ENCODE results near the gene TXNRD2.

Gene TXNRD2

DNA sequence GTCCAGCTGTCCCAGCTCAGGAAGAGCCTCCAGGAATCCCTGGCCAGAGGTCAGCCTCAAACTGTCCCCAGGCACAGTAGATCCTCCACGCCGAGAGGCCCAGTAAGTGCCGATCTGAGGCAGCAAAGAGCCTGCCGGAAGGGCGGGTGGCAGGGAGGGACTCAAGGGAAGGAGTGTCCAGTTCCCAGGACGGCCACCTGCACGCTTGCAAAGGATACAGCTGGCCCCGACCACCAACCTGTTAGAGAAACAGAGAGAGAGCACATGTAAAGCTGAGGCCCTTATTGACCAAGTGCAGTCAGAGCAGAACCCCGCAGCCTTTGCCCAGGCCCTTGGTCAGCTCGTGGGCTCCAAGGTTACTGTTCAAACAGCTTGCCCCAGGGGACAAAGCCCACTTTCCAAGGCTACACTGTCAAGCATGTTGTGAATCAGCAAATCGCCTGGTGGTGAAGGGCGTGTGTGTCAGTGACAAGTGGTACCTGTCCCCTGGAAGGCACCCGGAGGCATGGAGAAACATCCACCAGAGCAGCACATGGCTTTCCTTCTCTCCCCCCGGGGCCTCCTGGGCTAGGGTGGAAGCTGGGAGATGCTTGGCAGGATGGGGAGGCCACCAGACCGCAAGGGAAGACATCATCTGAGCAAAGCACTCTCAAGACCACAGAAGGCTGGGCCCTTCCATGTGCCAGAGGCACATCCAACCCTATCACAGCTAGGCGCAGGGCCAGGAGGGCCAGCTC lies 42.6 kb downstream of the TXNRD2 start:
- peak overlapping the region in 1 of 2 donors; percentile 25 for H3K27ac Mint-ChIP-seq
- no peaks in the 10 kb centered on the region for H3K4me1 Mint-ChIP-seq (ENCODE audit: low read depth in 2 of 2)
- DNase-seq (no peak), ATAC-seq (replicated peaks) (no peak)
- no peaks in the 10 kb centered on the region for H3K9me3 Mint-ChIP-seq
- H3K27me3 Mint-ChIP-seq, result no peaks in the 10 kb centered on the region
- H3K4me3 Mint-ChIP-seq, result no peak overlapping the region
- H3K36me3 Mint-ChIP-seq (ENCODE audit: insufficient read depth), result no peaks in the 10 kb centered on the region

DNA sequence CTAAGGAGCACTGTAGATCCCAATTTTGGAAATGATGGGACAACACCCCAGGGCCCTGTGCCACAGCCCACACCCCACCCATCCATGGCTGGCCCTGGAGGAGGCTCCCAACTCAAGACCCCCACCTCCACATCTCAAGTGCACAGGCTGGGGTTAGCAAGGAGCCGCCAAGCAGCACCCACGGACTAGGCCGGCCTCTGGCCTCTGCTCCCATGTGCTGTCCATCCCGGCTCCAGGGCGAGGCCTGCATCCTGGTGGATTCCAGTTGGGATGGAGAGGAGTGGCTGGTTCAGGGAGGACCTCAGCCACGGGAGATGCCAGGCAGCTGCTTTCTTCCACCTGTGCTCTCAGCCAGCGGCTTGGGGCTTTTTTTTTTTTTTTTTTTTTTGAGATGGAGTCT lies 43.5 kb downstream of the TXNRD2 start:
- H3K4me3 Mint-ChIP-seq, result no peak overlapping the region
- H3K27me3 Mint-ChIP-seq, result no peaks in the 10 kb centered on the region
- DNase-seq (no peak), ATAC-seq (replicated peaks) (no peak)
- H3K36me3 Mint-ChIP-seq (ENCODE audit: insufficient read depth), result peaks cover 3% of the 10 kb centered on the region
- H3K9me3 Mint-ChIP-seq, result no peaks in the 10 kb centered on the region
- H3K4me1 Mint-ChIP-seq (ENCODE audit: low read depth in 2 of 2), result no peaks in the 10 kb centered on the region
- H3K27ac Mint-ChIP-seq, result no peak overlapping the region

DNA sequence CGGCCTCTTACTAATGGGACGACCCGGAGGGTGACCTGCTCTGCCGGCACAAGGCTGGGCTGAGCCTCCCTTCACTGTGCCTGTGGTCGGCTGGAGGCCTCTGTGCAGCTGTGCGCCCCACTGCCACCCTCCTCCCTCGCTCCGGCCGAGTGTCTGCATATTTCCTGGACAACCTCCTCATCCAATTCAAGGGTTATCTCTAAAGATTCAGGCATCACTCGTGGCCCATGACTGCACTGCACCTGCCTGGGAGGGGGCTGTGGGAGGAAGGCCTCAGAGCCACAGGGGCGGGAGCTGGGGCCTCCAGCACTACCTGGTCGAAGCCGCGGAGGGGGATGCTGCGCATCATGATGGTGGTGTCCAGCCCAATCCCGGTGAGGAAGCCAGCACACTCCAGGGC lies 43.9 kb downstream of the TXNRD2 start:
- ATAC-seq (replicated peaks), result no peak
- Mint-ChIP-seq H3K9me3 (no peaks in the 10 kb centered on the region), H3K4me3 (no peak overlapping the region), H3K4me1 (ENCODE audit: low read depth in 2 of 2) (no peaks in the 10 kb centered on the region), H3K27ac (no peak overlapping the region), H3K36me3 (ENCODE audit: insufficient read depth) (peaks cover 3% of the 10 kb centered on the region), H3K27me3 (no peaks in the 10 kb centered on the region)
- DNase-seq, result no peak

DNA sequence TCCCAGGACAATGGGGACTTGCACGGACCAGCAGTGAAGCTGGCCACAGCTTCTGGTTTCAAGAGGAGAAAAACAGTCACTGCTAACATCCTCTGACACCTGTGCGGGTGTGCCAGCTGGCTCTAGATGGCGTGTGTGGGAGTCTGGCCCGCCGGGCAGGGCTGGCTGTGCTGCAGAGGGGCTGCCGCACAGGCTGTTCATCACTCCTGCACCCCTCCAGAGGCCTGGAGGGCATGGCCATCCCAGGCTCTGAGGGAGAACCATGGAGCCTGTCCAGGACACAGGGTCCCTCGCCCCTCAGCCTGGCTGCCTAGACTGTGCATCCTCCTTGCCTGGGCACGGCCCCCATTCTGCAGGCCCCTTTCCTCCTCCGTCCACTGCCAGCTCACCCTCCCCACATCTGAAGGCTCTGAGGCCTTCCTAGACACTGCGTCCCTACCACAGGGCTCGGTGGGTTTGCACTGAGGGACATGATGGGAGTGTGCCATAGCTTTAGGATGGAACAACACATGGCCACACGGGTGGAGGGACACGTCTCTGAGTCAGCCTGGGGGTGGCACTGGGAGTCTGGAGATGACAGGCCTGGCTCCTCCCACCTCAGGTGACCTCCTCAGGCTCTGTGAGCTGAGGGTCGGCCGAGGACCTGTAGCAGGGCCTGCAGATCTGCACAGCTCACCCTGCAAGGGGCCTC lies 44.8 kb downstream of the TXNRD2 start:
- Mint-ChIP-seq H3K27ac (peak overlapping the region in 1 of 2 donors; percentile 29), H3K4me1 (ENCODE audit: low read depth in 2 of 2) (peaks cover 8% of the 10 kb centered on the region in 2 donors), H3K4me3 (no peak overlapping the region), H3K9me3 (no peaks in the 10 kb centered on the region), H3K36me3 (ENCODE audit: insufficient read depth) (peaks cover 3% of the 10 kb centered on the region), H3K27me3 (no peaks in the 10 kb centered on the region)
- DNase-seq (no peak), ATAC-seq (replicated peaks) (no peak)

DNA sequence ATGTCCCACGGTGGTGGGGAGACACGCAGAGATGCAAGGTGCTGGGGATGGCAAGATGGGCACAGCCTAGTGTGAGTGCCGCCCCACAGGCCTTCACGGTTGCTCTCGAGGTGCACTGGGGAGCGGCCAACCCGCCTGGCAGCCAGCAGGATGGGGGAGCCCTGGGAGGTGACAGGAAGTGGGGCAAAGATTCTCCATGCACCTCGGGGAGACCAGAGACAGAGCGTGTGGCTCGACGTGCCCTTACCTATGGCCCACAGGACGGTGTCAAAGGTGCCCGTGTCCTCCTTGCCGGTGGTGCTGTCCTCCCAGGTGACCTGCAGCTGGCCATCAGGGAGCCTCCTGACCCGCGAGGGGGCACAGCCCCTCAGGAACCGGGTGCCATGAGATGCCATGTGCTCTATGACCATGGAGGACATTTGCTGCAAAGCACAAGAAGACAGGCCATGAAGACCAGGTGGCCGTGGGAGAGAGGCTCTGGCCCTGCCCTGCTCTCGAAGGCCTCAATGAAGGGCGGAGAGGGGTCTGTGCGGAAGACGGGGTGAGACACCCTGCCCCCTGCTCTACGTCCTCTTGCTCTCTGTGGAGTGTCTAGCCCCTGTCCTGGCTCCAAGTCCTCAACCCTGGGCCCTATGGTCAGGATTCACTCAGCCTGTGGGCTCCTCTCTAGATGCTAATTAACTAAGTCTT lies 46.3 kb downstream of the TXNRD2 start:
- no peaks in the 10 kb centered on the region for H3K9me3 Mint-ChIP-seq
- ATAC-seq (replicated peaks), result no peak
- DNase-seq, result no peak
- peaks cover 3% of the 10 kb centered on the region for H3K36me3 Mint-ChIP-seq (ENCODE audit: insufficient read depth)
- H3K4me3 Mint-ChIP-seq, result no peak overlapping the region
- H3K4me1 Mint-ChIP-seq (ENCODE audit: low read depth in 2 of 2), result peaks cover 18% of the 10 kb centered on the region in 2 donors
- no peaks in the 10 kb centered on the region for H3K27me3 Mint-ChIP-seq
- H3K27ac Mint-ChIP-seq, result peak overlapping the region in 1 of 2 donors; percentile 38

DNA sequence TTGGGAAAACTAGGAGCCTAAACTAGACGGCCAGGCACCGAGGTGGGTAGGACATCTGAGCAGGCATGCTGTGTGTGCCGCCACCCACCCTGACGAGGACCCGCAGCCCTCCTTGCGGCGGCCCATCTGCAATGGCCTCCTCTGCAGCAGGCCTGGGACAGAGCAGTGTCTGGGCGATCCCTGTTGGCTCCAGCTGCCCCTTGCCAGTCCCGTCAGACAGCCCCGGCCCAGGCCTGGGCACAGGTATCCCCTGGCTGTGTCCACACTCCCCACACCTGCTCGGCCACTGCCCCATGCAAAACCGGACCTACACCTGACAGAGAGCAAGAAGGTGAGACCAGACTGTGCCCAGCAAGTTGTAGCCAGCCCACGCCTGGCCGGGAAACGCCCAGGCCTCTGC lies 48.3 kb downstream of the TXNRD2 start:
- ATAC-seq (replicated peaks) (no peak), DNase-seq (no peak)
- no peaks in the 10 kb centered on the region for H3K27me3 Mint-ChIP-seq
- peaks cover 3% of the 10 kb centered on the region for H3K36me3 Mint-ChIP-seq (ENCODE audit: insufficient read depth)
- no peak overlapping the region for H3K4me3 Mint-ChIP-seq
- H3K9me3 Mint-ChIP-seq, result no peaks in the 10 kb centered on the region
- H3K27ac Mint-ChIP-seq, result no peak overlapping the region
- peaks cover 18% of the 10 kb centered on the region in 2 donors for H3K4me1 Mint-ChIP-seq (ENCODE audit: low read depth in 2 of 2)

DNA sequence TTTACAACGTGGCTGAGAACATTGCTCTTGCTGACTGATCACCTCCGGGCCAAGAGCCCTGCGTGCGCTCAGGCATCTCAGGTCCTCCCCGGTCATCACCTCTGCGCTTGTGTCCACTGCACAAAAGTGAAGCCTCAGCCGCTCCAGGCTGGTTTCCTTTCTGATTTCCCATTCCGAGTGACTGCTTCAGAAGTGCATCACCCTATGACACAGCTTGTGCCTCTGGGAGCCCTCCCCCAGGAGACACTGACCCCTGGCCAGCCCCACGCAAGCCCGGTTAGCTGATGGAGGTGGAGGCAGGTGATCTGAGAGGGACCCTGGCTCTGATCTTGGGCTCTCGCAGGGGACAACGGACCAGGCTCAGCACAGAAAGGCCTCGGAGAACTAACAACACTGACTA lies 48.7 kb downstream of the TXNRD2 start:
- ATAC-seq (replicated peaks) (no peak), DNase-seq (no peak)
- H3K4me1 Mint-ChIP-seq (ENCODE audit: low read depth in 2 of 2), result peaks cover 18% of the 10 kb centered on the region in 2 donors
- H3K9me3 Mint-ChIP-seq, result no peaks in the 10 kb centered on the region
- peaks cover 3% of the 10 kb centered on the region for H3K36me3 Mint-ChIP-seq (ENCODE audit: insufficient read depth)
- no peaks in the 10 kb centered on the region for H3K27me3 Mint-ChIP-seq
- no peak overlapping the region for H3K4me3 Mint-ChIP-seq
- H3K27ac Mint-ChIP-seq, result peak overlapping the region; percentile 96 to 97

DNA sequence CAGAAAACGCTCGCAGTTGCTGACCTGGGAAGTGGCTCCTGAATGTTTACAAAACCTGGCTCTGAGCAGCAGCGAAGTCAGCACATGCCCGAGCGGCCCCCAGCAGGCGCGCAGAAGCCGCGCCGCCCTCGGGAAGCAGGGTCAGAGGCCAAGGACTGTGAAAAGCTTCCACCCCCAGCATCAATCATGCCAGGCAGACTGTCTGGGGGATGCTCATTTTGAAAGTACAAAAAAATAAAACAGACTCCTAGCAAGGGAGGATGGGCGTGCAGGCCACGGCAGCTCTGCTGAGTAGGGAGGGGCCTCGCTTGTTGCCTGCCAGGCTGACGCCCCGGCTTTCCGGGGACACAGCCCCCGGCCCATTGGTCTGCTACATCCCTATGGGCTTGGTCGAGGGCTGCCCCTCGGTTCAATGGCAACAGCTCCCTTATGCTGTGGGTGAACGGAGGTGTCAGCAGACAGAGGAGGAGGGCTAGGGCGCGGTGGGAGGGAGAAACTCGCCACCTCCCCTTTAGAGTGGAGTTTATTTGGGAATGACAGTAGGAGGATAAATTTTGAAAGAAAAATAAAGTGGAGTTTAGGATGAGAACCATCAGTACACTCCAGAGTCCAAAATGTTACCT lies 49.2 kb downstream of the TXNRD2 start:
- Mint-ChIP-seq H3K36me3 (ENCODE audit: insufficient read depth) (peaks cover 3% of the 10 kb centered on the region), H3K4me1 (ENCODE audit: low read depth in 2 of 2) (peaks cover 18% of the 10 kb centered on the region in 2 donors), H3K9me3 (no peaks in the 10 kb centered on the region), H3K4me3 (peak overlapping the region; percentile 81 to 84), H3K27me3 (no peaks in the 10 kb centered on the region), H3K27ac (peak overlapping the region; percentile 96 to 97)
- DNase-seq (peak in 1 of 3 experiments; percentile 32), ATAC-seq (replicated peaks) (peak; percentile 25)

DNA sequence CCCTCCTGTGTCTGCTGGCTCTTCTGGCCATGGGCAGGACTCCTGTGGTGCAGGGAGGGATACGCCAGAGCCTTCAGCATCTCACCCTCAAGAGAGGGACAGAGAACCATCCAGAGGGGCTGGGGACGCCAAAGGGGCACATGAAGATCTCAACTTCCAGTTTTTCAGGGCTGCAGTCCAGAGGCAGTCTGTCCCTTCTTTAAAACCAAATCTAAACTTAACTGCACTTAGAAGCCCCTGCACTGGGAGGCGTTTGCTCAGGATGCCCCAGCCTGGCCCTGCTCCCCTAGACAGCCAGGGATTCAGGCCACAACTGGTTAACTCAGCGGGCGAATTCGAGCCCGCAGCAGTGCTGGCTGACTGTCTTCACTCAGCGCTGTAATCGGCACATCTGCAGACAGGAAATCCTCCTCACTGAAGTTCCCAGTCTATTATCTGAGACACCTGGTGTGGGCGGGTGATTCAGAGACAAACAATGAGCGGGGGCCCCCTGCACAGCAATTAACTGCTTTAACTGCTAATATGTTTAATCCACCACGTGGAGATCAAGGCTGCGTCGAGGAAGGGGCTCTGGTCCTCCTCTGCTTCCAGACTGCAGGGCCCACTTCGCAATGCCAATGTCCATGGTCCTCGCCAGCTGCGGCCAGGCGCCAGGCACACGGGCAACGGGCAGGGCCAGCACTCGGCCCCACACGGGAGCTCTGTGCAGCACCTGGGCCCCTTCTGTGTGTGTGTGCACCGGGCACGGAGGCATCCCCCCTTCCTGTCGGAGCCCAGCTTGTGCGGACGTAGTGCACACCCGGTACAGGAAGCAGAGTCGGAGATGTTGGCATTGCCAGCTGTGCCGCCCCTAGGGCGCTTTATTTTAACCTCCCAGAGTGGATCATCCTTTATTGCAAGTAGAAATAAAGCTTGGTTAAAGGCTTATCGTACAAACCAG lies 50.0 kb downstream of the TXNRD2 start:
- Mint-ChIP-seq H3K4me3 (peak overlapping the region; percentile 81 to 84), H3K9me3 (no peaks in the 10 kb centered on the region), H3K36me3 (ENCODE audit: insufficient read depth) (peaks cover 3% of the 10 kb centered on the region), H3K4me1 (ENCODE audit: low read depth in 2 of 2) (peaks cover 18 to 20% of the 10 kb centered on the region in 2 donors), H3K27me3 (no peaks in the 10 kb centered on the region), H3K27ac (peak overlapping the region; percentile 96 to 97)
- ATAC-seq (replicated peaks) (peak; percentile 93), DNase-seq (peak; percentile 57 to 66 (median 61))

DNA sequence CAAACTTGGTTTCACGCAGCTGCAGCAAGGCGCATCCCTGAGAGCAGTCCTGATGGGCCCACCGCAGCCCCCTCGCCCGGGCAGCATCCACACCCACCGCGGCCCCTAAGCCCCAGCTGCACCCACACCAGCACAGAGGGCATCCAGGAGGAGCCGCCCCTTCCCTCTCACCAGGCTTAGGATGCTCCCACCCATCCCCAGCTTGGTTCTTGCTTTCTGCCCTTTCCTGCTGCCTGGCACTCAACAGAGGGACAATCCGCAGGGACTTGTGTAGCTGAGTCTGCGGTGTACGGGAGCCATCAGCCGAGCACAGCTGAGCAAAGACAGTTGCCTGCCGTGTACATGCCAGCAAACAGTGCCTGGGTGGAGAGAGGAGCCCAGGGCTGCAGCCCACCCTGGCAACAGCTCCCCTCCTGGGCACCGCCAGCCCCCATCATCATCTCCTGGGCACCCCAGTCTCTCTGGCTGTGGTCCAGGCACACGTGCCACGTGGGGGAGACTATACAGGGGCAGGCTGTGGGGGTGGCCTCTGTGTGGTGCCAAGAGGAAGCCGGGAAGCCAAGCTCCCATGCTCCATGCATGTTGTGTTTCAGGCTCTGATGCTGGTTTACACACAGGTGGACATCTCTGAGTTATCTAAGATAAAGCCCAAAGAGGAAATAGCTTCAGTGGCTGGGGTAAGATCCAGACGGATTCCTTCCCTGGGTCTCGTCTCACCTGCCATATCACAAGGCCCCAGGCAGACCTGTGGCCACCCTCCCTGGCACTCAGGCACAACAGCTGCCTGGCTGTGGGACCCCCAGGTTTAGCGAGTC lies 50.9 kb downstream of the TXNRD2 start:
- ATAC-seq (replicated peaks), result no peak
- H3K36me3 Mint-ChIP-seq (ENCODE audit: insufficient read depth), result peaks cover 3% of the 10 kb centered on the region
- peak overlapping the region; percentile 81 to 84 for H3K4me3 Mint-ChIP-seq
- no peak for DNase-seq
- H3K9me3 Mint-ChIP-seq, result no peaks in the 10 kb centered on the region
- no peaks in the 10 kb centered on the region for H3K27me3 Mint-ChIP-seq
- H3K27ac Mint-ChIP-seq, result peak overlapping the region; percentile 96 to 97
- peaks cover 18 to 20% of the 10 kb centered on the region in 2 donors for H3K4me1 Mint-ChIP-seq (ENCODE audit: low read depth in 2 of 2)

DNA sequence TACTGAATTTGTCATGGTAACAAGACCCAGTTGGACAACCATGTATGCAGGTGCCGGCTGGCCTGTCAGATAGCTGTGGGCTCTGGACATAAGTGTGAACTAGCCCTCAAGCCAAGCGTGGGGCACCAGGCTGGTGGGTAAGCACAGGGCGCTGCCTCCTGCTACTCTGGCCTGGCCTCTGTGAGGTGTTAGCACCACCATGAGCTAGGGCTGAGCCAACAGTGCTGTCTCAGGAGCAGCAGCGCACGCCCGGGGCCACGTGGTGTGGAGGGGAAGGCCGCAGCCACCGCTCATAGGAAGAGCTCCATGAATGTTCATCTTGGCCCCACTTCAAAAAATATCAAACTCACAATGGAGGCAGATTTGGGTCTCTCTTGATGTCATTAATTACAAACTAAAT lies 51.7 kb downstream of the TXNRD2 start:
- no peak for DNase-seq
- peaks cover 18 to 20% of the 10 kb centered on the region in 2 donors for H3K4me1 Mint-ChIP-seq (ENCODE audit: low read depth in 2 of 2)
- peaks cover 3% of the 10 kb centered on the region for H3K36me3 Mint-ChIP-seq (ENCODE audit: insufficient read depth)
- H3K4me3 Mint-ChIP-seq, result peak overlapping the region in 1 of 2 donors; percentile 19
- H3K9me3 Mint-ChIP-seq, result no peaks in the 10 kb centered on the region
- peak overlapping the region in 1 of 2 donors; percentile 35 for H3K27ac Mint-ChIP-seq
- no peaks in the 10 kb centered on the region for H3K27me3 Mint-ChIP-seq
- ATAC-seq (replicated peaks), result no peak

DNA sequence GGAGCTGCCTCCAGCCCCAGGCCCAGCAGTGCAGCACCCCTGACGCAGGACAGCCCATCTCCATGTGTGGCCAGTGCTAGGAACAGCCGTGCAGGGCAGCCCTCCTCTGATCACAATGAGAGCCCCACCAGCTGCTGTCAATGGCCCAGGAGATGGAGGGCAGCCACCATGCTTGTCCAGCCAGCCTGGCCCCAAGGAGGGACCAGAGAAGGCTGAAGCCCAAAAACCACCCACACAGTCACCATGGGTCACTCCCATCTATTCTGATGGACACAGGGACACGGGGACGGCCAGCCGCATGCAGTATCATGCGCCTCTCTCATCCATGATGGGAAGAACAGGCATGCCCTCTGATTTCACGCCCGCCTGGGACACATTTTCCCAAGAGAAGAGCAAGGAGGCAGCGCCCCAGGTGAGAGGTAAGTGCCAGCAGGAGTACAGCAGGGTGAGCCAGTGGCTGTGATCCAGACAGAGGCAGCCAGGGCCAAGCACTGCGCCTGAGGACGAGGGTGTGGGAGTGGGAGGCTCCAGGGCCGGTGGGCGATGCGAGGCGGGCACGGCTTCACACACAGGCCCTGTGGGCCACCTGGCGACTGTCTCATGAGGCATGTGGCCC lies 53.4 kb downstream of the TXNRD2 start:
- Mint-ChIP-seq H3K4me3 (no peak overlapping the region), H3K27ac (no peak overlapping the region), H3K4me1 (ENCODE audit: low read depth in 2 of 2) (peaks cover 18 to 20% of the 10 kb centered on the region in 2 donors), H3K27me3 (no peaks in the 10 kb centered on the region), H3K36me3 (ENCODE audit: insufficient read depth) (no peaks in the 10 kb centered on the region), H3K9me3 (no peaks in the 10 kb centered on the region)
- ATAC-seq (replicated peaks) (no peak), DNase-seq (no peak)

All from effector memory CD8-positive, alpha-beta T cell (primary cell).